ENCODE results near the gene ABHD8. TPM values are rescaled to one million over a fixed set of nuclear protein-coding genes. Genes with fewer than 3 reads are reported as not detected.

The ABHD8 gene
- total and polyA plus RNA-seq, 2 of the 13 experiments (the other 11 are each of a cell fraction or from before 2014, with no cell fraction given) = 6.3 to 7.2 TPM

DNA sequence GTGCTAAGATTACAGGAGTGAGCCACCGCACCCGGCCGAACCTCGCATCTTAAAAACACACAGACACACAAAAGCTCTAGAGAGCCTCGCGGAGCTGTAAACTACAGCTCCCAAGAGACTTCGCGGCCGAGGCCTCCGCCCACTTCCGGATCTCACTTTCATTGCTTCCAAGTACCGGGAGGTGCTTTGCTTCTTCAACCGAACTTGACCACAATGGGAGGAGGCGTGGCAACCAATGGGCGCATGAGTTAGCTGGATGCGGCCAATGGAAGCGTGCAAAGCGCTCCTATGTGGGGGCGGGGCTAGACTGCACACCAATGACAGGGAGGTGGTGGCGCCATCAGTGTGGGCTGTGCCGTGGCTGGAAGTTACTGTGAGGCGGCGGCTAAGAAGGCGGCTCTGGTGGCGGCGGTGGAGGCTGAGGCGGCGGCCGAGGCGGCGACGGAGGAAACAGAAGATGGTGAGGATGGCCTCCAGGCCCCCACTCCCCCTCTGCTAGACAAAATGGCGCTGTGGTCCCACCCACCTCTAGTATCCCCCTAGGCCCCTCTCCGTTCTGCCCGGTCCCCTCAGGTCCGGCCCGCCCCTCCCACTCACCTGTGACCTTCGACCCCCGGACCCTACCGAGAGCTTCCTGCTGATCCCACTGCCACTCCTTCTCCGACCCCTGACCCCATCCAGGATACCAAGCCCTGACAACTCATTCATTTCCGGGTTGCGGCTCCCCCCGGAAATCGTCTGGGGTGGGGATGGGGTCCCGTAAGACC is 6.2 kb upstream of the ABHD8 start, which contains the start of gene DDA1 (continued):
- TF ChIP-seq AGO2 (optimal IDR thresholded peaks at IDR 0.05; ENCODE audit: low read depth, low read length) = peak; percentile 36
- TF ChIP-seq ZNF282 (IDR thresholded peaks at IDR 0.05; ENCODE audit: partially characterized antibody) = no peak
- TF ChIP-seq ZNF607 (CRISPR knock-in tag; IDR thresholded peaks at IDR 0.05; ENCODE audit: borderline replicate concordance) = peak; percentile 36; the same call in 1 of the 2 replicates
- peak; percentile 68; the same call in 1 of the 2 replicates for TF ChIP-seq ZNF430 (CRISPR knock-in tag; IDR thresholded peaks at IDR 0.05)
- peak; percentile 89; the same call in 1 of the 2 replicates for TF ChIP-seq PCBP1 (IDR thresholded peaks at IDR 0.05; ENCODE audit: borderline replicate concordance, low read depth, low read length)
- TF ChIP-seq, protein P1, sequence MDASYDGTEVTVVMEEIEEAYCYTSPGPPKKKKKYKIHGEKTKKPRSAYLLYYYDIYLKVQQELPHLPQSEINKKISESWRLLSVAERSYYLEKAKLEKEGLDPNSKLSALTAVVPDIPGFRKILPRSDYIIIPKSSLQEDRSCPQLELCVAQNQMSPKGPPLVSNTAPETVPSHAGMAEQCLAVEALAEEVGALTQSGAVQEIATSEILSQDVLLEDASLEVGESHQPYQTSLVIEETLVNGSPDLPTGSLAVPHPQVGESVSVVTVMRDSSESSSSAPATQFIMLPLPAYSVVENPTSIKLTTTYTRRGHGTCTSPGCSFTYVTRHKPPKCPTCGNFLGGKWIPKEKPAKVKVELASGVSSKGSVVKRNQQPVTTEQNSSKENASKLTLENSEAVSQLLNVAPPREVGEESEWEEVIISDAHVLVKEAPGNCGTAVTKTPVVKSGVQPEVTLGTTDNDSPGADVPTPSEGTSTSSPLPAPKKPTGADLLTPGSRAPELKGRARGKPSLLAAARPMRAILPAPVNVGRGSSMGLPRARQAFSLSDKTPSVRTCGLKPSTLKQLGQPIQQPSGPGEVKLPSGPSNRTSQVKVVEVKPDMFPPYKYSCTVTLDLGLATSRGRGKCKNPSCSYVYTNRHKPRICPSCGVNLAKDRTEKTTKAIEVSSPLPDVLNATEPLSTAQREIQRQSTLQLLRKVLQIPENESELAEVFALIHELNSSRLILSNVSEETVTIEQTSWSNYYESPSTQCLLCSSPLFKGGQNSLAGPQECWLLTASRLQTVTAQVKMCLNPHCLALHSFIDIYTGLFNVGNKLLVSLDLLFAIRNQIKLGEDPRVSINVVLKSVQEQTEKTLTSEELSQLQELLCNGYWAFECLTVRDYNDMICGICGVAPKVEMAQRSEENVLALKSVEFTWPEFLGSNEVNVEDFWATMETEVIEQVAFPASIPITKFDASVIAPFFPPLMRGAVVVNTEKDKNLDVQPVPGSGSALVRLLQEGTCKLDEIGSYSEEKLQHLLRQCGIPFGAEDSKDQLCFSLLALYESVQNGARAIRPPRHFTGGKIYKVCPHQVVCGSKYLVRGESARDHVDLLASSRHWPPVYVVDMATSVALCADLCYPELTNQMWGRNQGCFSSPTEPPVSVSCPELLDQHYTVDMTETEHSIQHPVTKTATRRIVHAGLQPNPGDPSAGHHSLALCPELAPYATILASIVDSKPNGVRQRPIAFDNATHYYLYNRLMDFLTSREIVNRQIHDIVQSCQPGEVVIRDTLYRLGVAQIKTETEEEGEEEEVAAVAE (CRISPR knock-in tag; IDR thresholded peaks at IDR 0.05; ENCODE audit: borderline replicate concordance) = peak; percentile 90
- TF ChIP-seq ZMYM4 (CRISPR knock-in tag; IDR thresholded peaks at IDR 0.05) = peak; percentile 52
- TF ChIP-seq, protein P2, sequence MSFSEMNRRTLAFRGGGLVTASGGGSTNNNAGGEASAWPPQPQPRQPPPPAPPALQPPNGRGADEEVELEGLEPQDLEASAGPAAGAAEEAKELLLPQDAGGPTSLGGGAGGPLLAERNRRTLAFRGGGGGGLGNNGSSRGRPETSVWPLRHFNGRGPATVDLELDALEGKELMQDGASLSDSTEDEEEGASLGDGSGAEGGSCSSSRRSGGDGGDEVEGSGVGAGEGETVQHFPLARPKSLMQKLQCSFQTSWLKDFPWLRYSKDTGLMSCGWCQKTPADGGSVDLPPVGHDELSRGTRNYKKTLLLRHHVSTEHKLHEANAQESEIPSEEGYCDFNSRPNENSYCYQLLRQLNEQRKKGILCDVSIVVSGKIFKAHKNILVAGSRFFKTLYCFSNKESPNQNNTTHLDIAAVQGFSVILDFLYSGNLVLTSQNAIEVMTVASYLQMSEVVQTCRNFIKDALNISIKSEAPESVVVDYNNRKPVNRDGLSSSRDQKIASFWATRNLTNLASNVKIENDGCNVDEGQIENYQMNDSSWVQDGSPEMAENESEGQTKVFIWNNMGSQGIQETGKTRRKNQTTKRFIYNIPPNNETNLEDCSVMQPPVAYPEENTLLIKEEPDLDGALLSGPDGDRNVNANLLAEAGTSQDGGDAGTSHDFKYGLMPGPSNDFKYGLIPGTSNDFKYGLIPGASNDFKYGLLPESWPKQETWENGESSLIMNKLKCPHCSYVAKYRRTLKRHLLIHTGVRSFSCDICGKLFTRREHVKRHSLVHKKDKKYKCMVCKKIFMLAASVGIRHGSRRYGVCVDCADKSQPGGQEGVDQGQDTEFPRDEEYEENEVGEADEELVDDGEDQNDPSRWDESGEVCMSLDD (CRISPR knock-in tag; IDR thresholded peaks at IDR 0.05; ENCODE audit: borderline replicate concordance) = peak; percentile 17; the same call in 1 of the 2 replicates
- TF ChIP-seq MIER3 (CRISPR knock-in tag; IDR thresholded peaks at IDR 0.05; ENCODE audit: borderline replicate concordance) = 0 out of 2 replicates have a peak, but pooled peaks have one; percentile 26
- peak; percentile 16; the same call in 1 of the 2 replicates for TF ChIP-seq GATAD2A (CRISPR knock-in tag; IDR thresholded peaks at IDR 0.05)
- peak; percentile 95 for TF ChIP-seq SP2 (CRISPR knock-in tag; IDR thresholded peaks at IDR 0.05)
- TF ChIP-seq, protein P3, sequence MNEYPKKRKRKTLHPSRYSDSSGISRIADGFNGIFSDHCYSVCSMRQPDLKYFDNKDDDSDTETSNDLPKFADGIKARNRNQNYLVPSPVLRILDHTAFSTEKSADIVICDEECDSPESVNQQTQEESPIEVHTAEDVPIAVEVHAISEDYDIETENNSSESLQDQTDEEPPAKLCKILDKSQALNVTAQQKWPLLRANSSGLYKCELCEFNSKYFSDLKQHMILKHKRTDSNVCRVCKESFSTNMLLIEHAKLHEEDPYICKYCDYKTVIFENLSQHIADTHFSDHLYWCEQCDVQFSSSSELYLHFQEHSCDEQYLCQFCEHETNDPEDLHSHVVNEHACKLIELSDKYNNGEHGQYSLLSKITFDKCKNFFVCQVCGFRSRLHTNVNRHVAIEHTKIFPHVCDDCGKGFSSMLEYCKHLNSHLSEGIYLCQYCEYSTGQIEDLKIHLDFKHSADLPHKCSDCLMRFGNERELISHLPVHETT (CRISPR knock-in tag; conservative IDR thresholded peaks at IDR 0.05) = 0 out of 2 replicates have a peak, but pooled peaks have one; percentile 31
- no peak for TF ChIP-seq SOX6 (IDR thresholded peaks at IDR 0.05)
- TF ChIP-seq SOX6 (CRISPR knock-in tag; IDR thresholded peaks at IDR 0.05) = peak; percentile 15
- no peak for TF ChIP-seq CHCHD3 (CRISPR knock-in tag; IDR thresholded peaks at IDR 0.05)
- TF ChIP-seq, protein P4, sequence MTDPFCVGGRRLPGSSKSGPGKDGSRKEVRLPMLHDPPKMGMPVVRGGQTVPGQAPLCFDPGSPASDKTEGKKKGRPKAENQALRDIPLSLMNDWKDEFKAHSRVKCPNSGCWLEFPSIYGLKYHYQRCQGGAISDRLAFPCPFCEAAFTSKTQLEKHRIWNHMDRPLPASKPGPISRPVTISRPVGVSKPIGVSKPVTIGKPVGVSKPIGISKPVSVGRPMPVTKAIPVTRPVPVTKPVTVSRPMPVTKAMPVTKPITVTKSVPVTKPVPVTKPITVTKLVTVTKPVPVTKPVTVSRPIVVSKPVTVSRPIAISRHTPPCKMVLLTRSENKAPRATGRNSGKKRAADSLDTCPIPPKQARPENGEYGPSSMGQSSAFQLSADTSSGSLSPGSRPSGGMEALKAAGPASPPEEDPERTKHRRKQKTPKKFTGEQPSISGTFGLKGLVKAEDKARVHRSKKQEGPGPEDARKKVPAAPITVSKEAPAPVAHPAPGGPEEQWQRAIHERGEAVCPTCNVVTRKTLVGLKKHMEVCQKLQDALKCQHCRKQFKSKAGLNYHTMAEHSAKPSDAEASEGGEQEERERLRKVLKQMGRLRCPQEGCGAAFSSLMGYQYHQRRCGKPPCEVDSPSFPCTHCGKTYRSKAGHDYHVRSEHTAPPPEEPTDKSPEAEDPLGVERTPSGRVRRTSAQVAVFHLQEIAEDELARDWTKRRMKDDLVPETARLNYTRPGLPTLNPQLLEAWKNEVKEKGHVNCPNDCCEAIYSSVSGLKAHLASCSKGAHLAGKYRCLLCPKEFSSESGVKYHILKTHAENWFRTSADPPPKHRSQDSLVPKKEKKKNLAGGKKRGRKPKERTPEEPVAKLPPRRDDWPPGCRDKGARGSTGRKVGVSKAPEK (CRISPR knock-in tag; IDR thresholded peaks at IDR 0.05; ENCODE audit: borderline replicate concordance) = no peak
- peak; percentile 61 for TF ChIP-seq ZNF350 (CRISPR knock-in tag; IDR thresholded peaks at IDR 0.05; ENCODE audit: borderline replicate concordance, low read depth)
- TF ChIP-seq ZNF317 (CRISPR knock-in tag; IDR thresholded peaks at IDR 0.05) = peak; percentile 55; the same call in 1 of the 2 replicates
